ENCODE data around the gene CNPY1. TPM values are rescaled to one million over a fixed set of nuclear protein-coding genes. Genes with fewer than 3 reads are reported as not detected.

The CNPY1 gene
- total RNA-seq, 5 donors from 2014 or later (not counting 1 experiment from before 2014, with no cell fraction given), result not detected

DNA sequence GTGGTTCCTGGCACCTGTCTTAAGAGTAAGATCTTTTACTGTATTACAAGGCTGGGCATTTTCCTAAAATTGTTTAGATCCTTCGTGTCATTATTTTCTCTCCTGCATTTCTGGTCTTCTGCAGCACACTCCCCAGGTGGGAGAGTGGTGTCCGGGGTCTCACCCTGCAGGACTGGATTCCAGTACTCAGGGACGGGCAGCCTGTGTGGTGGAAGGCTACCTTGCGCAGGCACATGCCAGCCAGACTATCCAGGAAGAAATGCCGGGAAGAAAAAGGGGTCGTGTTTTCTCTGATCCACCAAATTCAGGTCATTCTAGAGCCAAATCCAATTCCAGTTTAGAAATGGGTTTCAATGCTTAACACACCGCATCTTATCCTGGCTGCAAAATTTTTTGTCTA, 27.7 kb downstream of the CNPY1 start:
- Histone ChIP-seq H3K4me3 (ENCODE audit: control insufficient read depth in 1 of 2, extremely low read depth in 1 of 2, low read length in 1 of 2) (no peak overlapping the region), H3K4me1 (ENCODE audit: control insufficient read depth in 1 of 2, extremely low read depth in 1 of 2, insufficient read depth in 2 of 2, low read length in 2 of 2) (no peaks in the 10 kb centered on the region), H3K9me3 (no peaks in the 10 kb centered on the region), H3K27ac (ENCODE audit: low read length) (no peak overlapping the region), H3K36me3 (ENCODE audit: control insufficient read depth in 2 of 2, extremely low read depth in 1 of 2, insufficient read depth in 1 of 2, low read length in 1 of 2) (no peaks in the 10 kb centered on the region), H3K27me3 (replicated peaks in 1 of 2; ENCODE audit: control insufficient read depth in 2 of 2, extremely low read depth in 1 of 2, insufficient read depth in 2 of 2, low read length in 1 of 2) (peaks cover 0 to 44% of the 10 kb centered on the region in 2 experiments)
- DNase-seq (no peak), ATAC-seq (replicated peaks in 1 of 4) (no peak)
- H3K9me3 Mint-ChIP-seq, result no peaks in the 10 kb centered on the region
- ChIA-PET CTCF (no interaction called here), POLR2A (no interaction called here)
- WGBS (ENCODE audit: insufficient coverage), result no CpG with 5 or more reads among the region's 7 CpGs
- no peaks in the 10 kb centered on the region for H3K4me1 Mint-ChIP-seq
- H3K27ac Mint-ChIP-seq, result no peak overlapping the region
- no peaks in the 10 kb centered on the region for H3K36me3 Mint-ChIP-seq
- peaks cover 44 to 48% of the 10 kb centered on the region in 2 donors for H3K27me3 Mint-ChIP-seq
- H3K4me3 Mint-ChIP-seq, result no peak overlapping the region

GRCh38 chr7:155517969-155518368, 28.4 kb downstream of the CNPY1 start:
- Mint-ChIP-seq H3K4me1 (no peaks in the 10 kb centered on the region), H3K27ac (no peak overlapping the region), H3K27me3 (peaks cover 41 to 47% of the 10 kb centered on the region in 2 donors), H3K9me3 (no peaks in the 10 kb centered on the region), H3K4me3 (no peak overlapping the region), H3K36me3 (no peaks in the 10 kb centered on the region)
- 70% methylated on average over 1 of the region's 5 CpGs for WGBS (ENCODE audit: insufficient coverage)
- H3K27ac ChIP-seq (ENCODE audit: low read length), result no peak overlapping the region
- ChIA-PET CTCF (no interaction called here), POLR2A (no interaction called here)
- H3K4me3 ChIP-seq (ENCODE audit: control insufficient read depth in 1 of 2, extremely low read depth in 1 of 2, low read length in 1 of 2), result no peak overlapping the region
- DNase-seq (no peak), ATAC-seq (replicated peaks in 1 of 4) (no peak)
- peaks cover 0 to 41% of the 10 kb centered on the region in 2 experiments for H3K27me3 ChIP-seq (replicated peaks in 1 of 2; ENCODE audit: control insufficient read depth in 2 of 2, extremely low read depth in 1 of 2, insufficient read depth in 2 of 2, low read length in 1 of 2)
- no peaks in the 10 kb centered on the region for H3K9me3 ChIP-seq
- no peaks in the 10 kb centered on the region for H3K4me1 ChIP-seq (ENCODE audit: control insufficient read depth in 1 of 2, extremely low read depth in 1 of 2, insufficient read depth in 2 of 2, low read length in 2 of 2)
- no peaks in the 10 kb centered on the region for H3K36me3 ChIP-seq (ENCODE audit: control insufficient read depth in 2 of 2, extremely low read depth in 1 of 2, insufficient read depth in 1 of 2, low read length in 1 of 2)

DNA sequence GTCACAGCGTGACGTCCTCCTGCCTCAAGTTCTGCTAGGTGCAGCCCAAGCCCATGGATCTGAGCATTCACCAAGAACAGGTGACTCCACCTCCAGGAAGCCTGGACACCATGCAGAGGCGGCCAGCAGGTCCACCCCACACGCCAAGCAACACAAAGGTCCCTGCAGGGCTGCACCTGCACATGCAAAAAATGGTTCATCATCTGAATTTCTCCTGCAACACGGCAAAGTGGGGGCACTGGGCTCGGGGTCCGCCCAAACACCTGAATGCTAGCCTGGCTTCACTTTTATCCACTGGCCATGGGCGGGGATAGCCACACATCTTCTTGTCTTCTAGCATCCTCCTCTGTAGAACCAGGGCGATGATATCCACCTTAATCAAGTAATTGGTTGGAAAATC, 28.9 kb downstream of the CNPY1 start:
- peaks cover 2 to 40% of the 10 kb centered on the region in 2 experiments for H3K27me3 ChIP-seq (replicated peaks in 1 of 2; ENCODE audit: control insufficient read depth in 2 of 2, extremely low read depth in 1 of 2, insufficient read depth in 2 of 2, low read length in 1 of 2)
- ATAC-seq (replicated peaks in 1 of 4) (no peak), DNase-seq (no peak)
- H3K36me3 ChIP-seq (ENCODE audit: control insufficient read depth in 2 of 2, extremely low read depth in 1 of 2, insufficient read depth in 1 of 2, low read length in 1 of 2), result no peaks in the 10 kb centered on the region
- no peaks in the 10 kb centered on the region for H3K4me1 Mint-ChIP-seq
- no peak overlapping the region for H3K27ac ChIP-seq (ENCODE audit: low read length)
- H3K9me3 ChIP-seq, result no peaks in the 10 kb centered on the region
- POLR2A ChIA-PET, result no interaction called here
- H3K4me1 ChIP-seq (ENCODE audit: control insufficient read depth in 1 of 2, extremely low read depth in 1 of 2, insufficient read depth in 2 of 2, low read length in 2 of 2), result no peaks in the 10 kb centered on the region
- H3K27me3 Mint-ChIP-seq, result peaks cover 41 to 48% of the 10 kb centered on the region in 2 donors
- no peaks in the 10 kb centered on the region for H3K9me3 Mint-ChIP-seq
- H3K27ac Mint-ChIP-seq, result no peak overlapping the region
- CTCF ChIA-PET, result no interaction called here
- H3K36me3 Mint-ChIP-seq, result no peaks in the 10 kb centered on the region
- no peak overlapping the region for H3K4me3 ChIP-seq (ENCODE audit: control insufficient read depth in 1 of 2, extremely low read depth in 1 of 2, low read length in 1 of 2)
- 71% methylated on average over 7 of the region's 9 CpGs for WGBS (ENCODE audit: insufficient coverage)
- H3K4me3 Mint-ChIP-seq, result no peak overlapping the region

DNA sequence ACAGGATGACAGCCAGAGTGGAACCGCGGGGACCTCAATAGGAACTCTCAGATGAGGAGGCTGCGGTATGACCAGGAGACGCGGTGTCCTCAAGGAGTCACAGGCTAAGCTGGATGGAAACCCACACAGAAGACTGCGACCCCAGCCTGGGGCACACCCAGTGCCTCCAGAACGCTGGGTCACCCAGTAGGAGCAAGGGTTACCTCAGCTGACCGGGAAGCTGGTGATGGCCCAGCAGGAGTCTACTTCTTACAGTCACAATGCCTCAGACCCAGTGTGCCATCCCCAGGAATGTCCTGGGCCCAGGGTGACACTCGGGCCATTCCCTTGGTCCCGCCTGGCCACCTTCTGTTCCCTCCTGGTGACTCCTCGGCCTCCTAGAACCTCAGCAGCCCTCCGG, 29.9 kb downstream of the CNPY1 start:
- CTCF ChIA-PET, result no interaction called here
- Histone ChIP-seq H3K36me3 (ENCODE audit: control insufficient read depth in 2 of 2, extremely low read depth in 1 of 2, insufficient read depth in 1 of 2, low read length in 1 of 2) (no peaks in the 10 kb centered on the region), H3K27me3 (replicated peaks in 1 of 2; ENCODE audit: control insufficient read depth in 2 of 2, extremely low read depth in 1 of 2, insufficient read depth in 2 of 2, low read length in 1 of 2) (peaks cover 5 to 32% of the 10 kb centered on the region in 2 experiments), H3K9me3 (no peaks in the 10 kb centered on the region), H3K4me1 (ENCODE audit: control insufficient read depth in 1 of 2, extremely low read depth in 1 of 2, insufficient read depth in 2 of 2, low read length in 2 of 2) (no peaks in the 10 kb centered on the region), H3K4me3 (ENCODE audit: control insufficient read depth in 1 of 2, extremely low read depth in 1 of 2, low read length in 1 of 2) (no peak overlapping the region), H3K27ac (ENCODE audit: low read length) (no peak overlapping the region)
- Mint-ChIP-seq H3K4me1 (no peaks in the 10 kb centered on the region), H3K4me3 (no peak overlapping the region), H3K27me3 (peaks cover 48 to 54% of the 10 kb centered on the region in 2 donors), H3K27ac (no peak overlapping the region), H3K36me3 (no peaks in the 10 kb centered on the region), H3K9me3 (no peaks in the 10 kb centered on the region)
- ATAC-seq (replicated peaks in 1 of 4) (no peak), DNase-seq (no peak)
- WGBS (ENCODE audit: insufficient coverage), result 83% methylated on average over 12 of the region's 12 CpGs
- POLR2A ChIA-PET, result no interaction called here

DNA sequence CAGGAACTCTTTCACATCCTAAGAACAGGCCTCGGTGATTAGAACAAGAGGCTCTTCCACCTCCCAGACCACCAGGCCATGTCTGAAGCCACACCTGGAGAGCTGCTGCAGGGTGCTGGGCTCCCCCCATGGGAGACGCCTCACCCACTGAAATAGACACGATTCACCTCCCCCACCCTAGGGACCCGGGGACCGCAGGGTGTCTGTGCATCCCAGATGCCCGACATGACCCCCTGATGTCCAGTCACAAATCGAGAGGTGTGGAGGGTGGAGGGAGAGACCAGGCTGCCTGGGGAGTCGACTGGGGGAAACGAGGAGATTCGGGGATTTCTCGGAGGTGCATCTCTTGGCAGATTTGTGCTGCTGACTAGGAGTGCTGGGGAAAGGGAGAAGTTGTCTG, 31.0 kb downstream of the CNPY1 start:
- H3K36me3 Mint-ChIP-seq, result no peaks in the 10 kb centered on the region
- H3K27me3 ChIP-seq (replicated peaks in 1 of 2; ENCODE audit: control insufficient read depth in 2 of 2, extremely low read depth in 1 of 2, insufficient read depth in 2 of 2, low read length in 1 of 2), result peaks cover 12 to 33% of the 10 kb centered on the region in 2 experiments
- no peak overlapping the region for H3K27ac Mint-ChIP-seq
- H3K9me3 ChIP-seq, result no peaks in the 10 kb centered on the region
- WGBS (ENCODE audit: insufficient coverage), result 67% methylated on average over 6 of the region's 11 CpGs
- H3K9me3 Mint-ChIP-seq, result no peaks in the 10 kb centered on the region
- H3K27ac ChIP-seq (ENCODE audit: low read length), result no peak overlapping the region
- no peak overlapping the region for H3K4me3 Mint-ChIP-seq
- no peak overlapping the region for H3K4me3 ChIP-seq (ENCODE audit: control insufficient read depth in 1 of 2, extremely low read depth in 1 of 2, low read length in 1 of 2)
- H3K36me3 ChIP-seq (ENCODE audit: control insufficient read depth in 2 of 2, extremely low read depth in 1 of 2, insufficient read depth in 1 of 2, low read length in 1 of 2), result no peaks in the 10 kb centered on the region
- H3K4me1 Mint-ChIP-seq, result peaks cover 2 to 3% (median 2%) of the 10 kb centered on the region in 3 donors
- ChIA-PET CTCF (no interaction called here), POLR2A (no interaction called here)
- peaks cover 58 to 62% of the 10 kb centered on the region in 2 donors for H3K27me3 Mint-ChIP-seq
- ATAC-seq (replicated peaks in 1 of 4) (no peak), DNase-seq (no peak)
- peaks cover 0 to under 1% of the 10 kb centered on the region in 2 experiments for H3K4me1 ChIP-seq (ENCODE audit: control insufficient read depth in 1 of 2, extremely low read depth in 1 of 2, insufficient read depth in 2 of 2, low read length in 2 of 2)

- no peaks in the 10 kb centered on the region for H3K36me3 Mint-ChIP-seq
- no peak overlapping the region for H3K4me3 Mint-ChIP-seq
- no peaks in the 10 kb centered on the region for H3K9me3 Mint-ChIP-seq
- ATAC-seq (replicated peaks in 1 of 4) (no peak), DNase-seq (no peak)
- ChIA-PET POLR2A (no interaction called here), CTCF (no interaction called here)
- H3K27me3 Mint-ChIP-seq, result peaks cover 63 to 68% of the 10 kb centered on the region in 2 donors
- H3K4me1 Mint-ChIP-seq, result peaks cover 7 to 10% (median 7%) of the 10 kb centered on the region in 3 donors
- Histone ChIP-seq H3K4me1 (ENCODE audit: control insufficient read depth in 1 of 2, extremely low read depth in 1 of 2, insufficient read depth in 2 of 2, low read length in 2 of 2) (peaks cover 5 to 11% of the 10 kb centered on the region in 2 experiments), H3K27ac (ENCODE audit: low read length) (no peak overlapping the region), H3K36me3 (ENCODE audit: control insufficient read depth in 2 of 2, extremely low read depth in 1 of 2, insufficient read depth in 1 of 2, low read length in 1 of 2) (no peaks in the 10 kb centered on the region), H3K27me3 (replicated peaks in 1 of 2; ENCODE audit: control insufficient read depth in 2 of 2, extremely low read depth in 1 of 2, insufficient read depth in 2 of 2, low read length in 1 of 2) (peaks cover 15 to 43% of the 10 kb centered on the region in 2 experiments), H3K4me3 (ENCODE audit: control insufficient read depth in 1 of 2, extremely low read depth in 1 of 2, low read length in 1 of 2) (no peak overlapping the region), H3K9me3 (no peaks in the 10 kb centered on the region)
- no peak overlapping the region for H3K27ac Mint-ChIP-seq
- WGBS (ENCODE audit: insufficient coverage), result 87% methylated on average over 4 of the region's 8 CpGs
Observed at GRCh38 chr7:155514296-155514695, 32.1 kb downstream of the CNPY1 start.
